ENCODE results near the gene BBS4.
"Not testable (repeated sequence)": the region's sequence is repeated elsewhere in the genome, so short reads cannot be mapped to it uniquely, and the experiment has no call there.

The BBS4 gene

GRCh38 chr15:72724028-72724427, 38.0 kb downstream of the BBS4 start:
- TF ChIP-seq CTCF (IDR thresholded peaks at IDR 0.05; ENCODE audit: low read depth, low read length, missing control alignments): no peak
- no peak overlapping the region for H3K4me3 ChIP-seq (ENCODE audit: low read depth, low read length)
- in situ Hi-C loops (cut with HindIII; ENCODE audit: low sequenced_read_pairs): no loop called here
- no peak for DNase-seq (ENCODE audit: low read depth)

DNA sequence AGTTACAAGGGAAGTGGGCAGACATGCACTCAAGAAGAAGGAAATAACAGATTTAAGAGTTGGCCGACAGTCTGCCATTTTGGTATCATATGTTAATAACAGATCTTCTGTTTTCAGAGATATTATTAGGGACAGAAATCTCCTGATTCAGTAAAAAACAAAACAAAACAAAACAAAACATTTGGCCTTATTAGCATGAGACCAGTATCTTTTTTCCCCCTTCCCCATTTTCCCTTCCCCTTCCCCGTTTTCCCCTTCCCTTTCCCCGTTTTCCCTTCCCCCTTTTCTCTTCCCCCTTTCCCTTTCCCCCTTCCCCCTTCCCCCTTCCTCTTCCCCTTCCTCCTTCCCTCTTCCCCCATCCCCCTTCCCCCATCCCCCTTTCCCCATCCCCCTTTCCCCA, 39.4 kb downstream of the BBS4 start:
- in situ Hi-C loops (cut with HindIII; ENCODE audit: low sequenced_read_pairs): no loop called here
- no peak overlapping the region for H3K4me3 ChIP-seq (ENCODE audit: low read depth, low read length)
- no peak for DNase-seq (ENCODE audit: low read depth)
- no peak for TF ChIP-seq CTCF (IDR thresholded peaks at IDR 0.05; ENCODE audit: low read depth, low read length, missing control alignments)

DNA sequence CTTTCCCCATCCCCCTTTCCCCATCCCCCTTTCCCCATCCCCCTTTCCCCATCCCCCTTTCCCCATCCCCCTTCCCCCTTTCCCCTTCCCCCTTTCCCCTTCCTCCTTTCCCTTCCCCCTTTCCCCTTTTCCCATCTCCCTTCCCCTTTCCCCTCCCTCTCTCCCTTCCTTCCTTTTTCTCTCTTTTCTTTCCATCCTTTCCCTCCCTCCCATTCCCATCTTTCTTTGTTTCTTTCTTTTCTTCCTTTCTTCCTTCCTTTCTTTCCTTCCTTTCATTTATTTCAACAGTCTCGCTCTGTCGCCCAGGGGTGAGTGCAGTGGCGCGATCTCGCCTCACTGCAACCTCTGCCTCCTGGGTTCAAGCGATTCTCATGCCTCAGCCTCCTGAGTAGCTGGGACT, 39.8 kb downstream of the BBS4 start:
- in situ Hi-C loops (cut with HindIII; ENCODE audit: low sequenced_read_pairs); H3K4me3 ChIP-seq (ENCODE audit: low read depth, low read length); DNase-seq (ENCODE audit: low read depth): not testable (repeated sequence)

DNA sequence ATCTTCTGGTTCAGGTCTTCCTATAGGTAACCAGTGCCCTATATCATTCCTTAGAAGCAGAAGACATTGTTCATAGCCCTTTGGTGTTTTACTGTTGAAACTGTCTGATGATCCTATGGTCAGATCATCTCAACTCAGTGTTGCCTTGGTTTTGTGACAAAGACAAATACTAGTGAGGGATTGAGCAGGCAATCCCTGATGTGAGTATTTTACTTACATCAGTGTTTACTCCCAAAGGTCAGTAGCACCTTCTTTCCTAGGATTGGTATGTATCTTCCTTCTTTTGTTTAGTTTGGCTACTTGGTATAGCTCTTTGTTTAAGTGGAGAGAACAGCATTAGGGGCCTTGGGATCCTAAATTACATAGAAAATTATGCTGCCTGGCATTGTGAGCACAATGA, 41.1 kb downstream of the BBS4 start:
- H3K4me3 ChIP-seq (ENCODE audit: low read depth, low read length): no peak overlapping the region
- TF ChIP-seq CTCF (IDR thresholded peaks at IDR 0.05; ENCODE audit: low read depth, low read length, missing control alignments): no peak
- in situ Hi-C loops (cut with HindIII; ENCODE audit: low sequenced_read_pairs): no loop called here
- DNase-seq (ENCODE audit: low read depth): no peak

DNA sequence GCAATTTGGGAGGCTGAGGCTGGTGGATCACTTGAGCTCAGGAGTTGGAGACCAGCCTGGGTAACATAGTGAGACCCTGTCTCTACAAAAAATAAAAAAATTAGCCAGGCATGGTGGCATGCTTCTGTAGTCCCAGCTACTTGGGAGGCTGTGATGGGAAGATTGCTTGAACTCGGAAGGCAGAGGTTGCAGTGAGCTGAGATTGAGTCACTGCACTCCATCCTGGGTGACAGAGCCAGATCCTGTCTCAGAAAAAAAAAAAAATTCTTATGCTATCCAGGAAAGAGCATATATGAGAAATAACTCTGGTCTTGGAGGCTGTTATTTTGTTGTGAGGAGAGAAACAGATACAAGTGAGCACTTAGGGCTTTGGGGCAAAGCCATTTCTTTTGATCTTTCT, 42.2 kb downstream of the BBS4 start:
- DNase-seq (ENCODE audit: low read depth); H3K4me3 ChIP-seq (ENCODE audit: low read depth, low read length); in situ Hi-C loops (cut with HindIII; ENCODE audit: low sequenced_read_pairs): not testable (repeated sequence)

DNA sequence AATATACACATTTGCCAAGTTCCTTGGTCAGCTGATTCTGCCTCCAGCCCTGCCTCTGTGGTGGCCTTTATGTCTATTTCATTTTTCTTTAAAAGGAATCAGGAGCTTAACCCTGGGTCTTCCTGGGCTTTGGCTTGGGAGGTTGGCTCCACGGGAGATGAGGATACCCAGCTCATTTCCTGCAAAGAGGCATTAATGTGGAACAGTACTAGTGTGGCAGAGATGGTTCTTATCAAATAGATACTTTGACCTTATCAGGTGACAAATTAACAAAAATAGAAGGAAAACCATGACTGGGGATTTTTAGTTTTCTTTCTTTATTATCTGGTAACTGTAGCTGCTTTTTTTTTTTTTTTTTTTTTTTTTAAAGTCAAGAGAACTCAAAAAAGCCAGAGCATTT, 42.8 kb downstream of the BBS4 start:
- TF ChIP-seq CTCF (IDR thresholded peaks at IDR 0.05; ENCODE audit: low read depth, low read length, missing control alignments): no peak
- in situ Hi-C loops (cut with HindIII; ENCODE audit: low sequenced_read_pairs): no loop called here
- DNase-seq (ENCODE audit: low read depth): no peak
- H3K4me3 ChIP-seq (ENCODE audit: low read depth, low read length): no peak overlapping the region

DNA sequence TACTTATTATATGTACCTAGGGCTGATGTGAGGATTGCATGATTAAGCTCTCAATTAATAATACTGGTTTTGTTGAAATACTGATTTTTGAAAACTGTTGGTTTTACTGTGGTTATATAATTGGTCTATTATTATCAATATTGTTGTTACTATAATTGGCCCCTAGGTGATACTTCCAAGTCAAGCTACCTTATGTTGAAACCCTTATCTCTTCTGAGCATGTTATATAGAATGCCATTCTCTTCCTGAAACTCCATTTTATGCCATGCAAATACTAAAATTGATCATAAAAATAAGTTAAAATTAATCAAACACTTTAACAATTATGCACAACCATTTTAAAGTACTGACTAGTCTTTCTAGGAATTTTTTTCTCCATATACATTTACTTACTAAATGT, 46.1 kb downstream of the BBS4 start:
- no peak overlapping the region for H3K4me3 ChIP-seq (ENCODE audit: low read depth, low read length)
- DNase-seq (ENCODE audit: low read depth): no peak
- TF ChIP-seq CTCF (IDR thresholded peaks at IDR 0.05; ENCODE audit: low read depth, low read length, missing control alignments): no peak
- in situ Hi-C loops (cut with HindIII; ENCODE audit: low sequenced_read_pairs): no loop called here

- in situ Hi-C loops (cut with HindIII; ENCODE audit: low sequenced_read_pairs): no loop called here
- no peak for DNase-seq (ENCODE audit: low read depth)
- TF ChIP-seq CTCF (IDR thresholded peaks at IDR 0.05; ENCODE audit: low read depth, low read length, missing control alignments): peak; percentile 21
- H3K4me3 ChIP-seq (ENCODE audit: low read depth, low read length): no peak overlapping the region
These were observed 46.5 kb downstream of the BBS4 start for GRCh38 chr15:72732516-72732915.
